ENCODE data around the gene MEIOC.

The MEIOC gene

GRCh38 chr17:44719444-44719843 is 63.2 kb downstream of the MEIOC start:
- DNase-seq, result no peak

DNA sequence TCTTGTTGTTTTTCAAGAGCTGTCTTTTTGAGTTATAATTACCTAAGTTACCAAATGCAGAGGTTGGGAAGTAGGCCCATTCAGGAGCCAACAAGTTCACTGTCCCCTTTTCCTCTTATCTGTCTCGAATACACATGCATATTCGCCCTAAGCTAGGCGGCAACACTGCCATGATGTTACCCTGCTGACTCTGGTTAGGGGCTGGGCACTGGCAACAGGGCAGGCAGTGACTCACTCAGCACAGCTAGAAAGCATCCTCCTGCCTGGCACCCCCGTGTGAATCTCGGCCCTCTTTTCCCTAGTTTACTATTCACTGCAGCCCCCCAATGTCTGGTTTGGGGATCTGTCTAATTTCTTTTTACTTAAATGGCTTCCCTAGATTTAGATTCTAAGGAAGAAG is 66.0 kb downstream of the MEIOC start:
- no peak for DNase-seq

All from effector CD8-positive, alpha-beta T cell (primary cell).